GM12891 (cell line): ENCODE results near the gene TTC7B.

Experiments
- POLR2A ChIP-seq: IDR thresholded peaks from 2 replicates; pipeline ENCODE4 v1.6.1; 2011; ENCODE audit warnings: low read depth, low read length, control low read depth
- POLR2AphosphoS5 ChIP-seq: IDR thresholded peaks from 2 replicates; pipeline ENCODE4 v1.6.1; 2011; ENCODE audit warnings: low read depth, low read length, control low read depth

GRCh38 chr14:90607141-90607540 is 209.1 kb downstream of the TTC7B start:
- no peak for TF ChIP-seq POLR2A
- no peak for TF ChIP-seq POLR2AphosphoS5
